Progenitor cell of endocrine pancreas (in vitro differentiated cells): ENCODE data around the gene TNIK. TPM values are rescaled to one million over a fixed set of nuclear protein-coding genes. Genes with fewer than 3 reads are reported as not detected.

Experiments
- DNase-seq: peaks from one replicate; pipeline ENCODE4 v3.0.0; 2021; ENCODE audit warnings: low spot score; ENCODE audit not compliant: unreplicated experiment
- H3K27ac Mint-ChIP-seq: 2 replicates; pipeline ENCODE4 v1.8.0; 2021; ENCODE audit warnings: mild to moderate bottlenecking, moderate library complexity, mixed read lengths
- H3K27me3 Mint-ChIP-seq: 2 replicates; pipeline ENCODE4 v1.8.0; 2021; ENCODE audit warnings: mixed read lengths
- H3K36me3 Mint-ChIP-seq: 2 replicates; pipeline ENCODE4 v1.8.0; 2022; ENCODE audit warnings: mixed read lengths; ENCODE audit not compliant: insufficient read depth
- H3K4me1 Mint-ChIP-seq: 2 replicates; pipeline ENCODE4 v1.8.0; 2021; ENCODE audit warnings: low read depth, mixed read lengths
- H3K4me3 Mint-ChIP-seq: 2 replicates; pipeline ENCODE4 v1.8.0; 2021; ENCODE audit warnings: low read depth, mild to moderate bottlenecking, moderate library complexity, mixed read lengths
- H3K9me3 Mint-ChIP-seq: 2 replicates; pipeline ENCODE4 v1.8.0; 2021; ENCODE audit warnings: low read depth, mixed read lengths
- CTCF ChIP-seq: fragments of 200-600 bp; sonication (generic); IDR thresholded peaks from one replicate; pipeline ENCODE4 v1.5.0; 2021; ENCODE audit warnings: antibody characterized with exemption, mild to moderate bottlenecking; ENCODE audit not compliant: unreplicated experiment
- total RNA-seq: library from RNA; stranded (reverse); gene quantifications from 2 replicates; pipeline ENCODE4 v1.2.1, GENCODE V29; 2021

Gene TNIK
- total RNA-seq, 1 donor from 2014 or later: 15.7 TPM

- Mint-ChIP-seq H3K36me3 (peaks cover 7% of the 10 kb centered on the region), H3K27ac (no peak overlapping the region), H3K27me3 (no peaks in the 10 kb centered on the region), H3K4me3 (no peak overlapping the region), H3K9me3 (peaks cover 4% of the 10 kb centered on the region), H3K4me1 (no peaks in the 10 kb centered on the region)
- DNase-seq: no peak
- TF ChIP-seq CTCF: no peak
These were observed 360.3 kb downstream of the TNIK start for GRCh38 chr3:171099911-171100310.

- no peak overlapping the region for H3K27ac Mint-ChIP-seq
- no peaks in the 10 kb centered on the region for H3K4me1 Mint-ChIP-seq
- peaks cover 7% of the 10 kb centered on the region for H3K36me3 Mint-ChIP-seq
- peaks cover 7% of the 10 kb centered on the region for H3K9me3 Mint-ChIP-seq
- no peak overlapping the region for H3K4me3 Mint-ChIP-seq
- no peak for TF ChIP-seq CTCF
- no peak for DNase-seq
- H3K27me3 Mint-ChIP-seq: no peaks in the 10 kb centered on the region
These were observed 365.1 kb downstream of the TNIK start for GRCh38 chr3:171095063-171095462.

GRCh38 chr3:171094411-171094810, 365.8 kb downstream of the TNIK start:
- no peak for TF ChIP-seq CTCF
- Mint-ChIP-seq H3K27ac (no peak overlapping the region), H3K27me3 (no peaks in the 10 kb centered on the region), H3K4me1 (no peaks in the 10 kb centered on the region), H3K36me3 (peaks cover 7% of the 10 kb centered on the region), H3K4me3 (no peak overlapping the region), H3K9me3 (peaks cover 7% of the 10 kb centered on the region)
- DNase-seq: no peak

GRCh38 chr3:171093462-171093861, 366.7 kb downstream of the TNIK start:
- H3K9me3 Mint-ChIP-seq: peaks cover 7% of the 10 kb centered on the region
- H3K36me3 Mint-ChIP-seq: peaks cover 7% of the 10 kb centered on the region
- H3K4me3 Mint-ChIP-seq: no peak overlapping the region
- no peak for DNase-seq
- peaks cover 4% of the 10 kb centered on the region for H3K4me1 Mint-ChIP-seq
- no peak overlapping the region for H3K27ac Mint-ChIP-seq
- TF ChIP-seq CTCF: no peak
- H3K27me3 Mint-ChIP-seq: no peaks in the 10 kb centered on the region

- Mint-ChIP-seq H3K27ac (no peak overlapping the region), H3K36me3 (peaks cover 5% of the 10 kb centered on the region), H3K9me3 (peaks cover 7% of the 10 kb centered on the region), H3K4me1 (peaks cover 4% of the 10 kb centered on the region), H3K4me3 (no peak overlapping the region), H3K27me3 (no peaks in the 10 kb centered on the region)
- no peak for TF ChIP-seq CTCF
- DNase-seq: no peak
These were observed 367.7 kb downstream of the TNIK start for GRCh38 chr3:171092467-171092911.
